ENCODE results near the gene HSD3B1. TPM values are rescaled to one million over a fixed set of nuclear protein-coding genes. Genes with fewer than 3 reads are reported as not detected.
"Not testable (repeated sequence)": the region's sequence is repeated elsewhere in the genome, so short reads cannot be mapped to it uniquely, and the experiment has no call there.

The HSD3B1 gene
- total and polyA plus RNA-seq, 2 experiments from 2014 or later = not detected

GRCh38 chr1:119556423-119556822, 49.4 kb downstream of the HSD3B1 start:
- Histone ChIP-seq H3K27ac (ENCODE audit: low read depth) (no peak overlapping the region), H2AFZ (no peak overlapping the region), H3K4me3 (no peak overlapping the region), H3K4me1 (ENCODE audit: insufficient read depth) (no peaks in the 10 kb centered on the region), H3F3A (replicated peaks; ENCODE audit: low read depth) (no peaks in the 10 kb centered on the region), H3K79me2 (replicated peaks; ENCODE audit: insufficient read depth) (no peaks in the 10 kb centered on the region), H3K36me3 (ENCODE audit: insufficient read depth) (no peaks in the 10 kb centered on the region), H3K27me3 (ENCODE audit: insufficient read depth) (no peaks in the 10 kb centered on the region), H4K20me1 (replicated peaks; ENCODE audit: insufficient read depth) (no peaks in the 10 kb centered on the region), H3K4me2 (no peak overlapping the region), H3K9me2 (ENCODE audit: insufficient read depth) (0 out of 2 replicates have a peak, but pooled peaks cover 3% of the 10 kb centered on the region)
- Mint-ChIP-seq H3K27me3 (ENCODE audit: insufficient read depth, low read depth, poor library complexity) (no peaks in the 10 kb centered on the region), H3K36me3 (ENCODE audit: low read depth) (no peaks in the 10 kb centered on the region), H3K4me1 (peaks cover 4% of the 10 kb centered on the region; the same call in 2 of the 3 replicates), H3K4me3 (no peak overlapping the region), H3K27ac (no peak overlapping the region), H3K9me3 (no peaks in the 10 kb centered on the region)
- no peak for DNase-seq (ENCODE audit: low spot score)
- TF ChIP-seq NANOG (IDR thresholded peaks at IDR 0.05; ENCODE audit: borderline replicate concordance) (no peak), EZH2 (IDR thresholded peaks at IDR 0.05; ENCODE audit: low read depth, unreplicated experiment) (no peak), POLR2AphosphoS5 (IDR thresholded peaks at IDR 0.05; ENCODE audit: low read depth) (no peak), ZNF114 (CRISPR knock-in tag; IDR thresholded peaks at IDR 0.05) (no peak), CTCF (conservative IDR thresholded peaks at IDR 0.05; ENCODE audit: low read depth in 2 of 2) (no peak)
- no peak for ATAC-seq

- H3K4me1 Mint-ChIP-seq; H4K20me1 ChIP-seq (replicated peaks; ENCODE audit: insufficient read depth); H3K36me3 ChIP-seq (ENCODE audit: insufficient read depth); H3K9me2 ChIP-seq (ENCODE audit: insufficient read depth); H3K79me2 ChIP-seq (replicated peaks; ENCODE audit: insufficient read depth); H3K27ac ChIP-seq (ENCODE audit: low read depth); H3F3A ChIP-seq (replicated peaks; ENCODE audit: low read depth); H3K27ac Mint-ChIP-seq; ATAC-seq; H3K36me3 Mint-ChIP-seq (ENCODE audit: low read depth); H3K4me1 ChIP-seq (ENCODE audit: insufficient read depth); H3K4me3 ChIP-seq; H3K4me2 ChIP-seq; DNase-seq (ENCODE audit: low spot score); H3K4me3 Mint-ChIP-seq; H3K27me3 Mint-ChIP-seq (ENCODE audit: insufficient read depth, low read depth, poor library complexity); H2AFZ ChIP-seq; H3K27me3 ChIP-seq (ENCODE audit: insufficient read depth); H3K9me3 Mint-ChIP-seq: not testable (repeated sequence)
Measured at GRCh38 chr1:119560402-119560801, 53.4 kb downstream of the HSD3B1 start.

DNA sequence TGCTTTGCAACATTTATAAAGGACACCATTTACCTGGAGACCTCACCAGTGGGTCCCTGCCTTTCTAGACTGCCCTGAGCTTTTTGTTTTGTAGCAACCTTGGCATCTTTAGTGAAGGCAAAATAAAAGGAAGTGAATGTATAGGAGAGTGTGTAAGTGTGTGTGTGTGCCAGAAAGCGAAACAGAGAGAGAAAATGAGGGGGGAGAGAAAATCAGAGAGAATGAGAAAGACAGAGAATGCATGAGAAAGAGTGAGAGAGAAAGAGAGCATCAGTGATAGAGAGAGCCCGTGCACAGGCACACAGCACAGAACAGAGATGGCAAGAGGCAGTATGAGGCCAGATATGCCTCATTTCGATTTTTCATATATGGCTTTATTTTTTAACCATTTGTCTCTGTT, 57.5 kb downstream of the HSD3B1 start:
- no peaks in the 10 kb centered on the region for H4K20me1 ChIP-seq (replicated peaks; ENCODE audit: insufficient read depth)
- no peaks in the 10 kb centered on the region for H3K27me3 Mint-ChIP-seq (ENCODE audit: insufficient read depth, low read depth, poor library complexity)
- no peaks in the 10 kb centered on the region for H3K79me2 ChIP-seq (replicated peaks; ENCODE audit: insufficient read depth)
- no peaks in the 10 kb centered on the region; the same call in 2 of the 3 replicates for H3K9me3 Mint-ChIP-seq
- no peak overlapping the region for H3K27ac Mint-ChIP-seq
- no peaks in the 10 kb centered on the region for H3K9me2 ChIP-seq (ENCODE audit: insufficient read depth)
- no peak overlapping the region for H3K4me2 ChIP-seq
- H3K36me3 Mint-ChIP-seq (ENCODE audit: low read depth) = no peaks in the 10 kb centered on the region
- no peak overlapping the region for H2AFZ ChIP-seq
- no peak overlapping the region for H3K4me3 Mint-ChIP-seq
- no peak overlapping the region for H3K27ac ChIP-seq (ENCODE audit: low read depth)
- no peak overlapping the region for H3K4me3 ChIP-seq
- H3K27me3 ChIP-seq (ENCODE audit: insufficient read depth) = no peaks in the 10 kb centered on the region
- H3K4me1 Mint-ChIP-seq = peaks cover 3% of the 10 kb centered on the region
- no peaks in the 10 kb centered on the region for H3K4me1 ChIP-seq (ENCODE audit: insufficient read depth)
- no peaks in the 10 kb centered on the region for H3K36me3 ChIP-seq (ENCODE audit: insufficient read depth)
- no peak for ATAC-seq
- no peaks in the 10 kb centered on the region for H3F3A ChIP-seq (replicated peaks; ENCODE audit: low read depth)
- DNase-seq (ENCODE audit: low spot score) = no peak
- no peak for TF ChIP-seq ETS1 (IDR thresholded peaks at IDR 0.05)
- no peak for TF ChIP-seq JUNB (IDR thresholded peaks at IDR 0.05; ENCODE audit: unreplicated experiment)
- TF ChIP-seq EZH2 (IDR thresholded peaks at IDR 0.05; ENCODE audit: low read depth, unreplicated experiment) = no peak
- TF ChIP-seq EZH2phosphoT487 (IDR thresholded peaks at IDR 0.05; ENCODE audit: unreplicated experiment) = no peak
- TF ChIP-seq, protein P1, sequence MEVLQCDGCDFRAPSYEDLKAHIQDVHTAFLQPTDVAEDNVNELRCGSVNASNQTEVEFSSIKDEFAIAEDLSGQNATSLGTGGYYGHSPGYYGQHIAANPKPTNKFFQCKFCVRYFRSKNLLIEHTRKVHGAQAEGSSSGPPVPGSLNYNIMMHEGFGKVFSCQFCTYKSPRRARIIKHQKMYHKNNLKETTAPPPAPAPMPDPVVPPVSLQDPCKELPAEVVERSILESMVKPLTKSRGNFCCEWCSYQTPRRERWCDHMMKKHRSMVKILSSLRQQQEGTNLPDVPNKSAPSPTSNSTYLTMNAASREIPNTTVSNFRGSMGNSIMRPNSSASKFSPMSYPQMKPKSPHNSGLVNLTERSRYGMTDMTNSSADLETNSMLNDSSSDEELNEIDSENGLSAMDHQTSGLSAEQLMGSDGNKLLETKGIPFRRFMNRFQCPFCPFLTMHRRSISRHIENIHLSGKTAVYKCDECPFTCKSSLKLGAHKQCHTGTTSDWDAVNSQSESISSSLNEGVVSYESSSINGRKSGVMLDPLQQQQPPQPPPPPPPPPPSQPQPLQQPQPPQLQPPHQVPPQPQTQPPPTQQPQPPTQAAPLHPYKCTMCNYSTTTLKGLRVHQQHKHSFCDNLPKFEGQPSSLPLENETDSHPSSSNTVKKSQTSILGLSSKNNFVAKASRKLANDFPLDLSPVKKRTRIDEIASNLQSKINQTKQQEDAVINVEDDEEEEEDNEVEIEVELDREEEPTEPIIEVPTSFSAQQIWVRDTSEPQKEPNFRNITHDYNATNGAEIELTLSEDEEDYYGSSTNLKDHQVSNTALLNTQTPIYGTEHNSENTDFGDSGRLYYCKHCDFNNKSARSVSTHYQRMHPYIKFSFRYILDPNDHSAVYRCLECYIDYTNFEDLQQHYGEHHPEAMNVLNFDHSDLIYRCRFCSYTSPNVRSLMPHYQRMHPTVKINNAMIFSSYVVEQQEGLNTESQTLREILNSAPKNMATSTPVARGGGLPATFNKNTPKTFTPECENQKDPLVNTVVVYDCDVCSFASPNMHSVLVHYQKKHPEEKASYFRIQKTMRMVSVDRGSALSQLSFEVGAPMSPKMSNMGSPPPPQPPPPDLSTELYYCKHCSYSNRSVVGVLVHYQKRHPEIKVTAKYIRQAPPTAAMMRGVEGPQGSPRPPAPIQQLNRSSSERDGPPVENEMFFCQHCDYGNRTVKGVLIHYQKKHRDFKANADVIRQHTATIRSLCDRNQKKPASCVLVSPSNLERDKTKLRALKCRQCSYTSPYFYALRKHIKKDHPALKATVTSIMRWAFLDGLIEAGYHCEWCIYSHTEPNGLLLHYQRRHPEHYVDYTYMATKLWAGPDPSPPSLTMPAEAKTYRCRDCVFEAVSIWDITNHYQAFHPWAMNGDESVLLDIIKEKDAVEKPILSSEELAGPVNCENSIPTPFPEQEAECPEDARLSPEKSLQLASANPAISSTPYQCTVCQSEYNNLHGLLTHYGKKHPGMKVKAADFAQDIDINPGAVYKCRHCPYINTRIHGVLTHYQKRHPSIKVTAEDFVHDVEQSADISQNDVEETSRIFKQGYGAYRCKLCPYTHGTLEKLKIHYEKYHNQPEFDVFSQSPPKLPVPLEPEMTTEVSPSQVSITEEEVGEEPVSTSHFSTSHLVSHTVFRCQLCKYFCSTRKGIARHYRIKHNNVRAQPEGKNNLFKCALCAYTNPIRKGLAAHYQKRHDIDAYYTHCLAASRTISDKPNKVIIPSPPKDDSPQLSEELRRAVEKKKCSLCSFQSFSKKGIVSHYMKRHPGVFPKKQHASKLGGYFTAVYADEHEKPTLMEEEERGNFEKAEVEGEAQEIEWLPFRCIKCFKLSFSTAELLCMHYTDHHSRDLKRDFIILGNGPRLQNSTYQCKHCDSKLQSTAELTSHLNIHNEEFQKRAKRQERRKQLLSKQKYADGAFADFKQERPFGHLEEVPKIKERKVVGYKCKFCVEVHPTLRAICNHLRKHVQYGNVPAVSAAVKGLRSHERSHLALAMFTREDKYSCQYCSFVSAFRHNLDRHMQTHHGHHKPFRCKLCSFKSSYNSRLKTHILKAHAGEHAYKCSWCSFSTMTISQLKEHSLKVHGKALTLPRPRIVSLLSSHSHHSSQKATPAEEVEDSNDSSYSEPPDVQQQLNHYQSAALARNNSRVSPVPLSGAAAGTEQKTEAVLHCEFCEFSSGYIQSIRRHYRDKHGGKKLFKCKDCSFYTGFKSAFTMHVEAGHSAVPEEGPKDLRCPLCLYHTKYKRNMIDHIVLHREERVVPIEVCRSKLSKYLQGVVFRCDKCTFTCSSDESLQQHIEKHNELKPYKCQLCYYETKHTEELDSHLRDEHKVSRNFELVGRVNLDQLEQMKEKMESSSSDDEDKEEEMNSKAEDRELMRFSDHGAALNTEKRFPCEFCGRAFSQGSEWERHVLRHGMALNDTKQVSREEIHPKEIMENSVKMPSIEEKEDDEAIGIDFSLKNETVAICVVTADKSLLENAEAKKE (CRISPR knock-in tag; IDR thresholded peaks at IDR 0.05) = no peak
